Small intestine (tissue), 7 donors: Measurements from ENCODE around the gene TNFRSF18. TPM values are rescaled to one million over a fixed set of nuclear protein-coding genes. Genes with fewer than 3 reads are reported as not detected.
"Not testable (repeated sequence)": the region's sequence is repeated elsewhere in the genome, so short reads cannot be mapped to it uniquely, and the experiment has no call there.

ENCODE experiments used
- DNase-seq, 2 donors: peaks; one replicate each; pipeline versions ENCODE4 v3.0.0 to v3.0.0-alpha.2; 2013
- FAIRE-seq: peaks from 2 replicates; lab custom pipeline; 2012; peaks lifted over from hg19 to GRCh38; lab: Jason Lieb, UNC
- H3K27ac ChIP-seq, 3 donors: one replicate each; pipeline ENCODE4 v1.5.1; 2013; ENCODE audit warnings: low read length in 2 of 3, mild to moderate bottlenecking in 2 of 3, control low read depth in 1 of 3, inconsistent platforms in 1 of 3, low read depth in 1 of 3, moderate library complexity in 1 of 3
- H3K27me3 ChIP-seq, 3 donors: one replicate each; pipeline ENCODE4 v1.6.1; 2013; ENCODE audit warnings: low read length in 3 of 3, inconsistent platforms in 1 of 3; ENCODE audit not compliant: control insufficient read depth in 3 of 3, insufficient read depth in 3 of 3
- H3K36me3 ChIP-seq, 3 donors: one replicate each; pipeline ENCODE4 v1.6.1; 2013; ENCODE audit warnings: low read length in 3 of 3, inconsistent platforms in 1 of 3, low read depth in 1 of 3, mild to moderate bottlenecking in 1 of 3, moderate library complexity in 1 of 3; ENCODE audit not compliant: control insufficient read depth in 3 of 3, insufficient read depth in 2 of 3
- H3K4me1 ChIP-seq, 3 donors: one replicate each; pipeline ENCODE4 v1.6.1; 2013; ENCODE audit warnings: low read length in 2 of 3, inconsistent platforms in 1 of 3, low read depth in 1 of 3, mild to moderate bottlenecking in 1 of 3, moderate library complexity in 1 of 3; ENCODE audit not compliant: control insufficient read depth in 3 of 3, insufficient read depth in 2 of 3
- H3K4me3 ChIP-seq, 3 donors: one replicate each; pipeline ENCODE4 v1.5.1; 2013; ENCODE audit warnings: low read length in 3 of 3, control low read depth in 1 of 3, inconsistent platforms in 1 of 3, low read depth in 1 of 3, mild to moderate bottlenecking in 1 of 3, moderate library complexity in 1 of 3
- H3K9me3 ChIP-seq, 2 donors: one replicate each; pipeline ENCODE4 v1.6.1; 2013; ENCODE audit warnings: low read depth in 1 of 2, low read length in 1 of 2; ENCODE audit not compliant: control insufficient read depth in 2 of 2, insufficient read depth in 1 of 2
- WGBS, 3 donors: extraction: QIAGEN DNeasy Blood & Tissue Kit; methylation state at CpG; one replicate each; pipeline ENCODE4 v1.1.7; 2013; 5-methylcytosine and 5-hydroxymethylcytosine counted together
- polyA plus RNA-seq, 4 donors: library from polyadenylated mRNA; stranded (reverse) in 3 of 4; unstranded in 1 of 4; fragments of 200-250 nt in 3 of 4; fragments of 120-200 nt in 1 of 4; gene quantifications; one replicate each; pipeline versions ENCODE4 v1.2.1 to v1.2.3, GENCODE V29; 2013
- donor health status: healthy with polysubstance abuse.
- donor health status: control.
- donor health status: control.
- donor health status: Bipolar disorder and iron deficiency.
- donor health status: healthy.

The TNFRSF18 gene
- polyA plus RNA-seq, 4 donors: 0.47 to 5.9 (median 1.8) TPM; not detected in 1

- Histone ChIP-seq H3K27me3 (peaks cover 0 to 46% (median 5%) of the 10 kb centered on the region in 3 donors), H3K36me3 (no peaks in the 10 kb centered on the region), H3K4me3 (no peak overlapping the region), H3K9me3 (no peaks in the 10 kb centered on the region), H3K27ac (no peak overlapping the region), H3K4me1 (no peaks in the 10 kb centered on the region)
- FAIRE-seq: no peak
- 50 to 72% (median 63%) methylated on average over 30 to 31 of the region's 31 CpGs for WGBS, 3 donors
- DNase-seq: no peak
These were observed 6.2 kb downstream of the TNFRSF18 start for GRCh38 chr1:1199961-1200875.

- 61 to 83% (median 63%) methylated on average over 22 of the region's 22 CpGs for WGBS, 3 donors
- DNase-seq (no peak), FAIRE-seq (no peak)
- H3K4me3 ChIP-seq: no peak overlapping the region
- H3K27ac ChIP-seq: no peak overlapping the region
- H3K36me3 ChIP-seq: no peaks in the 10 kb centered on the region
- H3K27me3 ChIP-seq: peaks cover 0 to 38% (median 4%) of the 10 kb centered on the region in 3 donors
- H3K4me1 ChIP-seq: no peaks in the 10 kb centered on the region
- H3K9me3 ChIP-seq: peaks cover 0 to 8% of the 10 kb centered on the region in 2 donors
These were observed 7.0 kb downstream of the TNFRSF18 start for GRCh38 chr1:1199141-1199960.

- FAIRE-seq (no peak), DNase-seq (no peak)
- Histone ChIP-seq H3K4me1 (no peaks in the 10 kb centered on the region), H3K36me3 (no peaks in the 10 kb centered on the region), H3K9me3 (peaks cover 0 to 9% of the 10 kb centered on the region in 2 donors), H3K27ac (no peak overlapping the region), H3K27me3 (peaks cover 1 to 35% (median 4%) of the 10 kb centered on the region in 3 donors), H3K4me3 (no peak overlapping the region)
- 68 to 75% (median 71%) methylated on average over 20 to 23 of the region's 23 CpGs for WGBS, 3 donors
These were observed 7.8 kb downstream of the TNFRSF18 start for GRCh38 chr1:1198423-1199140.

- Histone ChIP-seq H3K27ac (no peak overlapping the region), H3K4me3 (no peak overlapping the region), H3K9me3 (peaks cover 0 to 9% of the 10 kb centered on the region in 2 donors), H3K27me3 (peaks cover 0 to 28% (median 1%) of the 10 kb centered on the region in 3 donors), H3K36me3 (no peaks in the 10 kb centered on the region), H3K4me1 (no peaks in the 10 kb centered on the region)
- DNase-seq (no peak), FAIRE-seq (no peak)
- WGBS, 3 donors: 89 to 91% (median 90%) methylated on average over 39 to 48 of the region's 48 CpGs
These were observed 8.6 kb downstream of the TNFRSF18 start for GRCh38 chr1:1197551-1198422.

- Histone ChIP-seq H3K4me1 (no peaks in the 10 kb centered on the region), H3K4me3 (no peak overlapping the region), H3K27me3 (peaks cover 0 to 27% (median 1%) of the 10 kb centered on the region in 3 donors), H3K36me3 (no peaks in the 10 kb centered on the region), H3K27ac (no peak overlapping the region), H3K9me3 (peaks cover 0 to 9% of the 10 kb centered on the region in 2 donors)
- no peak for DNase-seq
- no peak for FAIRE-seq
- WGBS, 3 donors: 75 to 95% (median 85%) methylated on average over 3 to 8 of the region's 8 CpGs
These were observed 9.2 kb downstream of the TNFRSF18 start for GRCh38 chr1:1197188-1197500.

GRCh38 chr1:1196431-1197187, 9.8 kb downstream of the TNFRSF18 start:
- DNase-seq (no peak), FAIRE-seq (no peak)
- peaks cover 0 to 26% (median 1%) of the 10 kb centered on the region in 3 donors for H3K27me3 ChIP-seq
- no peaks in the 10 kb centered on the region for H3K36me3 ChIP-seq
- WGBS, 3 donors: 56 to 78% (median 70%) methylated on average over 11 to 13 of the region's 13 CpGs
- H3K4me1 ChIP-seq: no peaks in the 10 kb centered on the region
- no peak overlapping the region for H3K27ac ChIP-seq
- H3K9me3 ChIP-seq: peaks cover 0 to 13% of the 10 kb centered on the region in 2 donors
- no peak overlapping the region for H3K4me3 ChIP-seq

- not testable (repeated sequence) for H3K4me1 ChIP-seq, H3K27ac ChIP-seq, H3K4me3 ChIP-seq, H3K36me3 ChIP-seq, DNase-seq, FAIRE-seq
- H3K27me3 ChIP-seq: peaks cover 0 to 22% (median 1%) of the 10 kb centered on the region in 3 donors
- 87 to 96% (median 92%) methylated on average over 6 of the region's 6 CpGs for WGBS, 3 donors
- peaks cover 0 to 13% of the 10 kb centered on the region in 2 donors for H3K9me3 ChIP-seq
These were observed 10.7 kb downstream of the TNFRSF18 start for GRCh38 chr1:1195726-1196125.
